Right hindlimb (tissue), 1 donor: ENCODE measurements around the gene NDUFA11.

Experiments used
- DNase-seq: peaks from one replicate; pipeline ENCODE4 v3.0.0-alpha.2; 2018

The NDUFA11 gene

GRCh38 chr19:5932146-5932545 is 28.6 kb upstream of the NDUFA11 start:
- DNase-seq: no peak

DNA sequence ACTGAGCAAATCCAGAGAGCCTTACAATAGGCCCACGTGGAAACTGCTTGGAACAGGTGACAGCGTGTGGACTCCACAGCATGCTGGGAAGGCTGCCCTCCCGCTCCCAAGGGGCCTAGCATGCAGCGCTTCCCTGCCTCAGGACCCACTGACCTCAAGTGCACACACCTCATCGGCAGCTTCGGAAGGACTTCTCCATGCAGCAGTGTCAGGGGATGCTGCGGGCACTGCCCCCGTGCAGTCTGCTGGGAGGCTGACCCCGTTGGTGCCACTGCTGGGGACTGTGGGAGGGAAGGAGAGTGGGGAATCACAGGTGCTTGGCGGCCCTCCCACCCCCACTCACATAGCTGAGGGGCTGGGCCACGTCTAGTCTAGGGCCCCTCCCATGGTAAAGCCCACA is 27.7 kb upstream of the NDUFA11 start:
- DNase-seq: no peak

DNA sequence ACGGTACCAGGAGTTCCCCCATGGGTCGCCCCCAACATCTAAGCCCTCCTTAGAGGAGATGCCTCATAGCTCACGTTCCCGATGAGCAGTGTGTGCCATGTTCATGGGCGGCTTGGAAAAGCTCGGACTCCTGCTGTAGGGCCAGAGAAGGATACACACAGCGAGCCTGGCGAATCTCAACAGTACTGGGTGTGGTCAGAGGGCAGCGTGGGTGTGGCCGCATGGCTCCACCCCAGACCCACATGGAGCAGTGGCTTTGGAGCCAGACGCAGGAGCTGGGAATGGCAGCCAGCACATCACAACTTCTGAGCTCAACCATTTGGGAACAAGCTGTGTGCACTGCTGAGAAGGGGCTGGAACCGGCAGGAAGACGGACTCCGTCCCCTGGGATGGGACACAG is 26.0 kb upstream of the NDUFA11 start:
- no peak for DNase-seq

GRCh38 chr19:5929179-5929578 is 25.6 kb upstream of the NDUFA11 start:
- no peak for DNase-seq

DNA sequence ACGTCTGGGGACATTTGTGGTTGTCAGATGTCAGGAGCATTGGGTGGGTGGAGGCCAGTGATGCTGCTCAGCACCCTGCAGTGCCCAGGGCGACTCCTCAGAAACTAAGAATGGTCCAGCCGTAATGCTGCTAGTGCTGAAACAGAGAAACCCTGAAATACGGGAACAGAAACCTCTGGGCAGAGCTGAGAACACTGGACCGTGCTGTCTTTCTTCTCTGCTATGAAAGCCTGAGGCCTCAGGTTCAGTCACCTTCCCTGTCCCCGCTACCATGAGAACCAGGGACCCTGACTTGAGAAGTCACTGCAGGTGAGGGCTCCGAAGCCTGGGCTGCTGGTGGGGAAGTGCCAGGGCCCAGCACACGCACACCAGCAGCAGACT is 23.8 kb upstream of the NDUFA11 start:
- DNase-seq: no peak

- DNase-seq: peak; percentile 86
Measured at GRCh38 chr19:5926641-5927440, 23.3 kb upstream of the NDUFA11 start.

DNA sequence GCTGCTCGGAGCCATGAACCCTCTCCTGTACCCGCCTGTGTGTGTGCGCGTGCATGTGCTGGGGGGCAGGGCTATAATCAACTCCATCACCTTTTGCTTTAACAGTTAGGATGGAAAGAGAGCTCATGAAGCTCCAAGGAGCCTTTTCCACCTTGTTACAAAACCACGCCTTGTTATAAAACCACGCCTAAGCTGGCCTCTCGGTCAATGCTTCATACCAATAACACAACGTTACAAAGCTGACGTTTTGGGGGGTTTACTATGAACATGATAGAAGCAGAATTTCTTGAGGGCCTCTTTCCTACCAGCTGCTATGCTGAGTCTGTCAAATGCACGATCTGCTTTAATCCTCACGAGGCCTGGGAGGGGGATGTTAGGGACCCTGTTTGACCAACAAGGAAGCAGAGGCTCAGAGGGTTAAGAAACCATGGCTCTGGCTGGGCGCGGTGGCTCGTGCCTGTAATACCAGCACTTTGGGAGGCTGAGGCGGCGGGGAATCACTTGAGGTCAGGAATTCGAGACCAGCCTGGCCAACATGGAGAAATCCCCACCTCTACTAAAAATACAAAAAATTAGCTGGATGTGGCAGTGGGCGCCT is 22.3 kb upstream of the NDUFA11 start:
- DNase-seq: no peak

DNA sequence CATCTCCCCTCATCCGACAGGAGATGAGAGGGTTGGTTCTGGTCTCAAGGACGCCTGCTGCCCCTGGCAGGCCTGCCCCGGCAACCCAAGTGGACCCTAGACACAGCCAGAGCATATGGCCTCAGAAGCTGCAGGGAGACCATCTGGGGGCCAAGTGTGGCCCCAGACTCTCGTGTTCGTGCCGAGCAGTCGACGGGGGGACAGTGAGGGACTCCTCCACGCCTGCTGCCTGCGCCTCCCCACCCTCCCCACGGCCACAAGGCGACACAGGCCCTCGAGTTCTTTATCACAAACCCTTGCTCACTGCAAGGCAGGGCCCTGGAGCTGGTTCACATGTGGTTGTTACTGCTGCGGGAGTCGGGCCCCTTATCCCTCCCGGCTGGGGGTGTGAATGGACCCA is 19.8 kb upstream of the NDUFA11 start:
- no peak for DNase-seq

GRCh38 chr19:5922161-5922545 is 18.6 kb upstream of the NDUFA11 start:
- no peak for DNase-seq

- no peak for DNase-seq
Measured at GRCh38 chr19:5921516-5922160, 18.0 kb upstream of the NDUFA11 start.

DNA sequence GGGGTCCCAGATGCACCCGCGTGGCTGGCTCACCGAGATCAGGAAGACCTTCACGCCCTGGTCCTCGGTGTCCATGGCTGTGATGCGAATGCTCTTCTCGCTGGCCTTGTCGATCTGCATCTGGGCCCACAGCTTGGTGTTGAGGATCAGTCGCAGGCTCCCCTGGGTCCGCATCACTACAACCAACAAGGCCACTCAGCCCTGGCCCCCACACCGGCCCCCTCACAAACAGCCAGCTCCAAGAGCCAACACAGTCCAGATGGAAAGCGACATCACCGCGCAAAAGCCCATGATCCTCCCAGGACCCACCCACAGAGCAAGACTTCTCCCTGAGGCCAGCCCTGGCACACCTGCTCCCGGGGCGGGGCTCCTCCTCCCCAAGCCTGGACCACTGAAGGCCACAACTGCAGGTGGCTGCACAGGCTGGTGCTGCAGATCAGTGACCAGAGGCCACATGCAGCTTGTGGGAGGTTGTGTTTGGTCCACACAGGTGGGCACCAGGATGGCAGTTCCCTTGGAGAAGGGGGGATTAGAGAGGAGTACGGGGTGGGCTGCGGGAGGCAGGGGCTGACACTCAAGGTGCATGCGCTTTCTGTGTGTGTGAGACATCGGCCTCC is 15.0 kb upstream of the NDUFA11 start:
- DNase-seq: no peak

- DNase-seq: no peak
Measured at GRCh38 chr19:5917431-5918107, 14.0 kb upstream of the NDUFA11 start.

GRCh38 chr19:5916181-5916708 is 12.7 kb upstream of the NDUFA11 start:
- DNase-seq: no peak

GRCh38 chr19:5915782-5916165 is 12.2 kb upstream of the NDUFA11 start:
- DNase-seq: no peak

DNA sequence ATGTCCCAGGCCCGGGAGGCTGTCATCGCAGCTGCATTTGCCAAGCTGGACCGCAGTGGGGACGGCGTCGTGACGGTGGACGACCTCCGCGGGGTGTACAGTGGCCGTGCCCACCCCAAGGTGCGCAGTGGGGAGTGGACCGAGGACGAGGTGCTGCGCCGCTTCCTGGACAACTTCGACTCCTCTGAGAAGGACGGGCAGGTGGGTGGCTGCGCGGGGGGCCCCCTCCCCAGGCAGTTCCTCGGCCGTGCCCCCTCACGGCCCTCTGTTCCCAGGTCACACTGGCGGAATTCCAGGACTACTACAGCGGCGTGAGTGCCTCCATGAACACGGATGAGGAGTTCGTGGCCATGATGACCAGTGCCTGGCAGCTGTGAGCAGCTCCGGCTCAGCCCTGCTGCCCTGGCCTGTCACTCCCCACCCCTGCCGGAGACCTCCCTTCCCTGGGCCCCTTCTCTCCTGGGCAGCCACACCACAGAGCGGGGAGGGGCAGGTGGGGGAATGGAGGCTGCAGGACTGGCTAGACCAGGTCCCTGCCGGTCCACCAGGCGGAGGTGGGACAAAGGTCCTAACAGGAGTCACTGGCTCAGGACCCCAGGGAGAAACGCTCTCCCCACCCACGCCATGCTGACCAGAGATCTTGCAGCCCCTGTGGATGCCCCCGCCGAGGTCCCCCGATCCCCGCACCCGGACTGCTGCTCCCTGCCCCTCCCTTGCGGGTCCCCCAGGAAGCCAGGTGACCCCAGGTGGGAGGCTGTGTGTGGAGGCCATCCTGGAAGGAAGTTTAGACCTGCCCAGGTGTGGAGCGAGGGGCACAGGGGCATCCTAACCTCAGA is 11.6 kb upstream of the NDUFA11 start:
- DNase-seq: peak; percentile 66

- DNase-seq: no peak
Measured at GRCh38 chr19:5914358-5914774, 10.8 kb upstream of the NDUFA11 start.

GRCh38 chr19:5913739-5914357 is 10.3 kb upstream of the NDUFA11 start, which contains the start of gene CAPS:
CAPS (plus strand) TSS chr19:5914254; CDS start chr19:5914407, 153 bp downstream.
- DNase-seq: no peak

DNA sequence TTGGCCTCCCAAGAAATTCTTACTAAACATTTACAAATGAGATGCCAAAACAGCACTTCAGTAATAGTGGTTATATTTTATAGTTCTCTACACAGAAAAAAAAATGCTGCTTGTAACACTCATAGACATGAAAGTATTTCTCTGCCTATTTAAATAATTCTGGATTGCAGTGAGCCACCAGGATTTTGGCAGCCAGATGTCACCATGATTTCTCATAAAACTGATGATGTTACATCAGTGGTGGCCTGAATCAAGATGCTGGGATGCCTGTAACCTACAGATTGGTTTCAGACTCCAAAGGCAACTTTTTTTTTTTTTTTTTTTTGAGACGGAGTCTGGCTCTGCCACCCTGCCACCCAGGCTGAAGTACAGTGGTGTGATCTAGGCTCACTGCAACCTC is 7.8 kb upstream of the NDUFA11 start:
- DNase-seq: no peak

- DNase-seq: no peak
Measured at GRCh38 chr19:5910638-5910907, 7.0 kb upstream of the NDUFA11 start.

DNA sequence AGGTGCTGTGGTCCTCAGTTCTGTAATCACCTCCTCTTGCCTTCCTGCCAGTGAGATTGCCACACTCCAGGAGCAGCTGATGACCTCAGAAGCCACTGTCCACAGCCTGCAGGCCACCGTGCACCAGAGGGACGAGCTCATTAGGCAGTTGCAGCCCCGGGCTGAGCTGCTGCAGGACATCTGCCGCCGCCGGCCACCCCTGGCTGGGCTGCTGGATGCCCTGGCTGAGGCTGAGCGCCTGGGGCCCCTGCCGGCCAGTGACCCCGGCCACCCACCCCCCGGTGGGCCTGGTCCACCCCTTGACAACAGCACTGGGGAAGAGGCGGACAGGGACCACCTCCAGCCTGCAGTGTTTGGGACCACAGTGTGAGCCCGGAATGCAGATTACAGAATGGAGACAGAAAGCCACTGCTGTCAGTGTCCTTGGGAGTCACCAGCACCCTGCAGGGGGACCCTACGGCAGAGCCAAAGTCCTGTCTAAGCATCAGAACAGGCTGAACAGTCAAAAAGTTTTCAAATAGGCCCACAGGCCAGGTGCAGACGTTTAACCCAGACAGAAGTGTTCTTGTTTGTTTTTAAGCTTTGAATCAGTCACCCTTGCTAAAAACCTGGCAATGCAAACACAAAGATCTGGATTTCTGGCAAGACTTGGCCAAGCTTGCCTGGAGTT is 5.3 kb upstream of the NDUFA11 start:
- no peak for DNase-seq

GRCh38 chr19:5907241-5907640 is 3.7 kb upstream of the NDUFA11 start:
- no peak for DNase-seq
